BE2C (cell line): Measurements from ENCODE around the gene PABPC4L. TPM values are rescaled to one million over a fixed set of nuclear protein-coding genes. Genes with fewer than 3 reads are reported as not detected.

ENCODE experiments used
- DNase-seq: peaks from one replicate; pipeline ENCODE4 v3.0.0-alpha.2; 2020
- H3K27me3 ChIP-seq: fragments of 250-450 bp; sonication (Bioruptor Pico); 2 replicates; pipeline ENCODE4 v1.5.1; 2020; ENCODE audit warnings: mild to moderate bottlenecking
- H3K36me3 ChIP-seq: fragments of 250-450 bp; sonication (Bioruptor Pico); 2 replicates; pipeline ENCODE4 v1.5.1; 2020; ENCODE audit warnings: mild to moderate bottlenecking
- H3K4me1 ChIP-seq: fragments of 250-450 bp; sonication (Bioruptor Pico); 2 replicates; pipeline ENCODE4 v1.5.1; 2020
- H3K4me3 ChIP-seq: 2 replicates; pipeline ENCODE4 v1.5.1; 2011; ENCODE audit warnings: low read depth, low read length
- H3K9me3 ChIP-seq: fragments of 250-450 bp; sonication (Bioruptor Pico); 2 replicates; pipeline ENCODE4 v1.5.1; 2020
- polyA plus RNA-seq: library from polyadenylated mRNA; unstranded; fragments of >200 nt; gene quantifications from one replicate; pipeline ENCODE4 v1.2.1, GENCODE V29; 2012; ENCODE audit warnings: low read depth, missing spikeins; ENCODE audit not compliant: insufficient read length, insufficient read depth
- TF ChIP-seq, protein P1 (sequence below): IDR thresholded peaks from 2 replicates; pipeline ENCODE4 v1.5.1; 2012; ENCODE audit warnings: mild to moderate bottlenecking, low read depth, low read length

PABPC4L gene
- 1.7 TPM for polyA plus RNA-seq

DNA sequence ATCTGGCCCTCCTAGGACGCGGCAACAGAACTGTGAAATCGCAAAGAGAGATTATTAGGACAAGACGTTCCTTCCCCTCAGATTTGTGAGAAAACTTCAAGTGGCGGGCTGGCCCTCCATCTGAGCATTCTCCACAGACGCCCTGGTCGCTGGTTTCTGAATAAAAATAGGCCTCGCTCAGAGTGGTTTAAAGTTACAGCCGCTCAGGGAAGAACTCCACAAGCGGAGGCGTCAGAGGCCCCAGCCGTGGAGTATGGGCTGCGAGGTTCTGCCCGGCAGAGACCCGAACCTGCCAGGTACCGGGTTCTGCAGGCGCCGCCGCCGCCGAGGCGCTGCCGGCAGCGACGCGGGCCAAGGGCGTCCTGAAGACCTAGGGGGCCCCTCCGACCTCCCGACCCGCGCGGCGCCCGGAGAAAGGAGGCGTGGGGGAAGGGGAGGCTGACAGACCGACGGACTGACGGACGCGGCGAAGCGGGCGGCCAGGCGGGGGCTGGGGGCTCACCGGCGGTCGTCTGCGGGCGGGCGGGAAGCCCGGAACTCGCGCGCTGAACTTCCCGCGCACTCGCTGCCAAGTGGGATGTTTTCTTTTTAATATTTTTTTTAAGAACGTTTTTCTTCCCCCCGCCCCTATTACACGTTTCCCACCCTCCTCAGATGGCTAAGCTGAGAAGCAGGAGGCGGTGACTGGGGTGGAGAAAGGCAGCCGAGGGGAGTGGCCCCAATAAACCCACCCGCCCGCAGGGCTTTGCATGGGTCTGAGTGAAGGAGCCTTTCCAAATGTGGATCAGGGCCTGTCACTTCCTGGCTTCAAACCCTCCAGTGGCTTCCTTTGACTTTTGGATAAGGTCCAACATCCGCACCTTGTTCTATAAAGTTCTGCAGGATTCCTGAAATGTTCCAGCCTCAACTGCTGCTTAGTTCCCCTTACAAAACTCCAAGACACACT lies at the start of gene PABPC4L:
Gene PABPC4L (minus strand): TSS at position 574 of the 946 bp plus-strand sequence. CDS start 770 bp downstream, outside the sequence.
- Histone ChIP-seq H3K4me3 (peak within 1 kb of the TSS; percentile 72), H3K36me3 (no peaks in the 10 kb centered on the region), H3K9me3 (no peaks in the 10 kb centered on the region), H3K27me3 (no peaks in the 10 kb centered on the region), H3K4me1 (no peaks in the 10 kb centered on the region)
- TF ChIP-seq, protein P1, sequence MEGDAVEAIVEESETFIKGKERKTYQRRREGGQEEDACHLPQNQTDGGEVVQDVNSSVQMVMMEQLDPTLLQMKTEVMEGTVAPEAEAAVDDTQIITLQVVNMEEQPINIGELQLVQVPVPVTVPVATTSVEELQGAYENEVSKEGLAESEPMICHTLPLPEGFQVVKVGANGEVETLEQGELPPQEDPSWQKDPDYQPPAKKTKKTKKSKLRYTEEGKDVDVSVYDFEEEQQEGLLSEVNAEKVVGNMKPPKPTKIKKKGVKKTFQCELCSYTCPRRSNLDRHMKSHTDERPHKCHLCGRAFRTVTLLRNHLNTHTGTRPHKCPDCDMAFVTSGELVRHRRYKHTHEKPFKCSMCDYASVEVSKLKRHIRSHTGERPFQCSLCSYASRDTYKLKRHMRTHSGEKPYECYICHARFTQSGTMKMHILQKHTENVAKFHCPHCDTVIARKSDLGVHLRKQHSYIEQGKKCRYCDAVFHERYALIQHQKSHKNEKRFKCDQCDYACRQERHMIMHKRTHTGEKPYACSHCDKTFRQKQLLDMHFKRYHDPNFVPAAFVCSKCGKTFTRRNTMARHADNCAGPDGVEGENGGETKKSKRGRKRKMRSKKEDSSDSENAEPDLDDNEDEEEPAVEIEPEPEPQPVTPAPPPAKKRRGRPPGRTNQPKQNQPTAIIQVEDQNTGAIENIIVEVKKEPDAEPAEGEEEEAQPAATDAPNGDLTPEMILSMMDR: no peak
- DNase-seq: peak; percentile 68

DNA sequence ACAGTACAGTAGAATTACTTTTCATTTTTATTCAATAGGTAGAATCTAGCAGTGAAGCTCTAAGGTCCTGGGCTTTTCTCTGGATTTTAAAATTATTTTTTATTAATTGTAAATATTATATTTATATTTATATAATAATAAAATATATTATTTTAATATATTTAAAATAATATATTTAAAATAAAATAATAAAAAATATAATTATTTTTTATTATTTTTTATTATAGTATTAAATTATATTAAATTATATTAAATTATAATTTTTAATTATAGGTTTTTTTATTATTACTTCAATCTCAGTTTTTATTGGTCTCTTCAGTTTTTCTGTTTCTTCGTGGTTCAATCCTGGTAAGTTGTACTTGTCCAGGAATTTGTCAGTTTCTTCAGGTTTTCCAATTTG lies 49.7 kb upstream of the PABPC4L start:
- DNase-seq: no peak
- no peak overlapping the region for H3K4me3 ChIP-seq
- TF ChIP-seq, protein P1: no peak

DNA sequence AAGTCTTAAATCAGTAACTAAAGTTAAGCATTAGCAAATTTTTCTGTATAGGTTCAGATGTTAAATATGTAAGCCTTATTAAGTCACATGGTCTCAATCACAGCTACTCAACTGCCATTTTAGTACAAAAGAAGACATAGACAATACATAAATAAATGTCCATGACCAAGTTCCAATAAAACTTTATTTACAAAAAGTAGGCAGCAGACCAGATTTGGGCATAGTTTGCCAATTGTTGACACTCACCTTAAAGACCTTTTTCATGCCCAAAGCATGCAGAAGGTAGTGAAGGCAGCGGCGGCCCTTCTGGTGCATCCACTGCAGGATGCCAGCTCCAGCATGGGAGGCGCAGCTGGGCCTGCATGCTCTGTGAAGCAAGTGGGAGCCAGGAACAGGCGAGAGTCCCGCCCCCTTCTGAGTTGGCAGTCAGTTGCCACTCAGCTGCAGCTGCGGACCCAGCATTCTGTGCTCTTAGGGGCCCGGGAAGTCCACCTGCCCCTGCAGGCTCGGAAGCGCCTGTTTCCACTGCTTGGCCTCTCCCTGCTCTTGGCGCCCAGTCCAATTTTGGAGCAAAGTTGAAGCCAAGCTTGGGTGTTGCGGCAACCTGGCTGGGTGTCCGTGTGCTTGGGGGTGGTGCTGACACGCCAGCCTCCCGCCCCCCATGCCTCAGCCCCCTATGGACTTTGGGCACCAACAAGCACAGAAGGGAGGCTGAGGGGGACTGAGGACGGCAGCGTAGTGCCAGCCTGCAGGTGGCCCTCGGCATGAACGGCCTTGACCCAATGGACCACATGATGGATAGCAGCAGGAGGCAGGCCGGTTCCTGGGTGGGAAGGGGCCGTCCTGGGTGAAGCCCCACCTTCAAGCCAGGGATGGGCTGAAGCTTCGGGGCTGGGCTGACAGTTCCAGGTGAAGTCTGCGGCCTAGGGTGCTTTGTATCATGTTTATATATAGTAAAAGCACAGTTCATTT lies 42.4 kb upstream of the PABPC4L start:
- peak; percentile 12 for DNase-seq
- H3K4me1 ChIP-seq: no peaks in the 10 kb centered on the region
- no peaks in the 10 kb centered on the region for H3K9me3 ChIP-seq
- TF ChIP-seq, protein P1: no peak
- H3K27me3 ChIP-seq: no peaks in the 10 kb centered on the region
- H3K36me3 ChIP-seq: no peaks in the 10 kb centered on the region
- no peak overlapping the region for H3K4me3 ChIP-seq

More for the DNA sequence above, 49.7 kb upstream of the PABPC4L start:
- no peaks in the 10 kb centered on the region for H3K9me3 ChIP-seq
- no peaks in the 10 kb centered on the region for H3K27me3 ChIP-seq
- no peaks in the 10 kb centered on the region for H3K36me3 ChIP-seq
- H3K4me1 ChIP-seq: no peaks in the 10 kb centered on the region; the same call in 1 of the 2 replicates

DNA sequence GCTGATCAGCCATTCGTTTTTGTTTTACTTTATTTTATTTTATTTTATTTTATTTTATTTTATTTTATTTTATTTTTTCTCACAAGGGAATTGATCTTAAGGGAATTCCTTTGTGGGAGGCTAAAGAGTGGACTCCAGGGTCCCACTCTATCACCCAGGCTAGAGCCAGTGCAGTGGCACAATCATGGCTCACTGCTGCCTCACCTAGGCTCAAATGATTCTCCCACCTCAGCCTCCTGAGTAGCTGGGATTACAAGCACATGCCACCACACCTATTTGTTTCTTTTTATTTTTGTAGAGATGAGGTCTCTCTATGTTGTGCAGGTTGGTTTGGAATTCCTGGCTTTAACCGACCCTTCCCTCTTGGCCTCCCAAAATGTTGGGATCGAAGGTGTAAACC lies 17.5 kb upstream of the PABPC4L start:
- TF ChIP-seq, protein P1: no peak
- H3K4me1 ChIP-seq: no peaks in the 10 kb centered on the region
- DNase-seq: no peak
- H3K36me3 ChIP-seq: no peaks in the 10 kb centered on the region
- no peak overlapping the region for H3K4me3 ChIP-seq
- no peaks in the 10 kb centered on the region for H3K27me3 ChIP-seq
- H3K9me3 ChIP-seq: no peaks in the 10 kb centered on the region

DNA sequence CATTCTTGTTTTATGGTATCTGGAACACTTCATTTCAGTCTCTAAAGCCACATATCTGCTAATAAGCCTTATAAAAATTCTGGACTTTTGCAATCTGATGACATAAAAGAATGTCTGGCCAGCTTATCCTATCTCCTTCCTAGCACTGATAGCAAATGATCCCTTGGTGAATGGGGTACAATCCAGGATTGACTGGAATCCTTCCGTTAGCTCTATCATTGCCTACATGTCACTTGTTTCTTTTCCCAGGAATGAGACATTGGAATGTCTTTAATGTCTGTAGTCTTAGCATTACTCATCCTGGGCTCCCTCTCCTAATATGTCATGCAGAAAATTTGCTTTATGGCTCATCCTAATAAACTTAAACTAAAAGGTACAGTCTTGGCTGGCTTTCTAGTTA lies 14.8 kb upstream of the PABPC4L start:
- DNase-seq: no peak
- H3K36me3 ChIP-seq: no peaks in the 10 kb centered on the region
- TF ChIP-seq, protein P1: no peak
- H3K4me3 ChIP-seq: no peak overlapping the region
- no peaks in the 10 kb centered on the region for H3K27me3 ChIP-seq
- H3K4me1 ChIP-seq: no peaks in the 10 kb centered on the region
- no peaks in the 10 kb centered on the region for H3K9me3 ChIP-seq
